Measurements from ENCODE around the gene OMA1. TPM values are rescaled to one million over a fixed set of nuclear protein-coding genes. Genes with fewer than 3 reads are reported as not detected.

The OMA1 gene
- total and polyA plus RNA-seq, 2 of the 4 experiments (the other 2 are of a cell fraction) = 5.9 to 6.4 TPM

DNA sequence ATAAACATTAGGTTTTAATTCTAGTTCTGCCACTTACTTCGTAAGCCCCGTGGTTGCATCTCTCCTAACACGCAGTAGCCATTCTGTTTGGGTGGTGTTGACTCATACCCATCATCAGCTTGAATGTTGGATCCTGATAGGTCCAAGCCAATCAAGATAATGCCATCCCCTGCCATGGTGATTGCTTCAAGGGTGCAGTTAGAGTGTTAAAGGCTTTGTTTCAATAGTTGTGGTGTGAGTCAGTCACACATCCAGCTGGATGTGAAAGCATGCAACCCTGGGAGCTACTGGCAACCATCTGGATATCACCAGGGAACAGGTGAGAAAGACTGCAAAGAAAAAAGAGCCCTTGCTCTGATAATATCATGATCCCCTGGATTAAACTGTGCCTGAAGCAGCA, 69.1 kb downstream of the OMA1 start:
- no TSS peak for BruUV-seq (replicated peaks)
- WGBS, 2 experiments (ENCODE audit: extremely low coverage in 2 of 2, insufficient read length in 1 of 2) = no CpG with 5 or more reads among the region's 3 CpGs

More for the DNA sequence above, 69.1 kb downstream of the OMA1 start:
- Histone ChIP-seq H3K18ac (ENCODE audit: low read depth, low read length) (no peak overlapping the region), H3K4me2 (ENCODE audit: low read depth, low read length) (no peak overlapping the region), H3K4me3 (ENCODE audit: insufficient read depth, low read depth, low read length) (no peak overlapping the region), H2BK5ac (ENCODE audit: low read depth, low read length, poor library complexity, severe bottlenecking) (no peak overlapping the region), H3K4me1 (ENCODE audit: control insufficient read depth, insufficient read depth, low read length) (no peaks in the 10 kb centered on the region), H3K56ac (ENCODE audit: extremely low read depth, insufficient read depth, low read length) (no peak overlapping the region), H3K9me1 (ENCODE audit: insufficient read depth, low read length) (no peaks in the 10 kb centered on the region; the same call in 1 of the 2 replicates), H3K27ac (ENCODE audit: insufficient read depth, low read length) (no peak overlapping the region), H3K9me3 (ENCODE audit: control insufficient read depth, insufficient read depth, low read length) (no peaks in the 10 kb centered on the region), H4K20me1 (ENCODE audit: insufficient read depth, low read length) (no peaks in the 10 kb centered on the region), H2BK15ac (ENCODE audit: low read depth, low read length) (no peak overlapping the region), H3K23ac (ENCODE audit: low read depth, low read length) (no peak overlapping the region), H3K14ac (replicated peaks; ENCODE audit: low read depth, low read length) (no peak overlapping the region), H4K91ac (ENCODE audit: insufficient read depth, low read depth, low read length) (no peak overlapping the region), H3K4ac (ENCODE audit: low read depth, low read length) (no peak overlapping the region), H3K27me3 (ENCODE audit: control insufficient read depth, insufficient read depth, low read length) (no peaks in the 10 kb centered on the region), H2AK9ac (replicated peaks; ENCODE audit: low read depth, low read length, poor library complexity) (no peak overlapping the region), H3K36me3 (ENCODE audit: control insufficient read depth, insufficient read depth, low read length) (no peaks in the 10 kb centered on the region), H3K9ac (ENCODE audit: low read depth, low read length) (no peak overlapping the region), H2BK120ac (ENCODE audit: low read depth, low read length) (no peak overlapping the region), H4K5ac (ENCODE audit: low read depth, low read length) (no peak overlapping the region), H4K8ac (ENCODE audit: low read depth in 2 of 2, low read length in 2 of 2) (no peak overlapping the region), H2AK5ac (ENCODE audit: low read depth, low read length) (no peak overlapping the region), H2BK20ac (ENCODE audit: low read depth, low read length) (no peak overlapping the region), H2AFZ (replicated peaks; ENCODE audit: low read length, poor library complexity) (no peak overlapping the region), H3K79me1 (ENCODE audit: low read depth in 1 of 2, low read length in 2 of 2) (no peaks in the 10 kb centered on the region)
- intact Hi-C loops (cut with micrococcal nuclease) = loop anchor here (10.0 kb wide), 1 partner anchor 213 kb away; no protein-coding TSS in a partner anchor
- dilution Hi-C loops (cut with HindIII; ENCODE audit: low sequenced_read_pairs, unreplicated experiment) = no loop called here
- ATAC-seq (ENCODE audit: low read depth) (no peak), DNase-seq (no peak)
- TF ChIP-seq CHD1 (IDR thresholded peaks at IDR 0.05; ENCODE audit: low read depth, low read length) (no peak), RCOR1 (IDR thresholded peaks at IDR 0.05; ENCODE audit: insufficient replicate concordance, low read length) (no peak), FOS (IDR thresholded peaks at IDR 0.05; ENCODE audit: low read depth, low read length) (no peak), NFE2L2 (IDR thresholded peaks at IDR 0.05; ENCODE audit: low read depth, low read length) (no peak), CTCF (conservative IDR thresholded peaks at IDR 0.05; ENCODE audit: low read depth, low read length) (no peak)
- in situ Hi-C loops (cut with MboI; ENCODE audit: low sequenced_read_pairs) = no loop called here
- POLR2A ChIA-PET (ENCODE audit: unreplicated experiment) = no interaction called here
- CTCF ChIA-PET = no interaction called here

All from IMR-90 (cell line).